ENCODE results near the gene SAXO2.
"Not testable (repeated sequence)": the region's sequence is repeated elsewhere in the genome, so short reads cannot be mapped to it uniquely, and the experiment has no call there.

The SAXO2 gene

DNA sequence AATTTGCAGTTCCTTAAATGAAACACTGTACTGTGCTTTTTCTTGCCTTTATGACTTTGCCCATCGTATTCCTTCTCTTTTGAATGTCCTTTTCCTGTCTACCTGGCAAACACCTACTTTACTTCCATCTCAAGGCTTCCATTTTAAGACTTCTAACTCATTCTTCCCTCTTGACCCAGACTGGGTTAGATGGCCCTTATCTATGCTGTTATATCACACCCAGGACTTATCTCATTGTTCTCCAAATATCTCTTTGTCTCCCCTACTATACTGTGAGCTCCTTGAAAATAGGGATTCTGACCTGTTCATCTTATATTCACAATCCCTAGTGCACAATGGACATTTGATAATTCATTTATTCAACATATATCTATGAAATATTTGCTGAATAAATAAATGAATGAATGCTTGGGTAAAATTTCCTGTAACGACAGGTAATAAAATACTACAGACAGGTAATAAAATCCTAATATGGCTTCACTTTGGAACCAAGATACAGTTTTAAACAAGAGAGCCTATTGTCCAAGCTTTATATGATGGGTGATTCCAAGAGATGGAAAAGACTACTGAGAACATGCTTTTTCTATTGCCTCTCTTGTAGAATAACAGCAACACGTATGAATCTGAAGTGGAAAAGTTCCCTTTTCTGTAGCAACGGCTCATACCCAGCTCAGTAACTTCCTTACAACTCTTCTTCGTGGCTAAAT lies 22.8 kb upstream of the SAXO2 start:
- H3K9me3 ChIP-seq, result no peaks in the 10 kb centered on the region
- TF ChIP-seq, protein P1, sequence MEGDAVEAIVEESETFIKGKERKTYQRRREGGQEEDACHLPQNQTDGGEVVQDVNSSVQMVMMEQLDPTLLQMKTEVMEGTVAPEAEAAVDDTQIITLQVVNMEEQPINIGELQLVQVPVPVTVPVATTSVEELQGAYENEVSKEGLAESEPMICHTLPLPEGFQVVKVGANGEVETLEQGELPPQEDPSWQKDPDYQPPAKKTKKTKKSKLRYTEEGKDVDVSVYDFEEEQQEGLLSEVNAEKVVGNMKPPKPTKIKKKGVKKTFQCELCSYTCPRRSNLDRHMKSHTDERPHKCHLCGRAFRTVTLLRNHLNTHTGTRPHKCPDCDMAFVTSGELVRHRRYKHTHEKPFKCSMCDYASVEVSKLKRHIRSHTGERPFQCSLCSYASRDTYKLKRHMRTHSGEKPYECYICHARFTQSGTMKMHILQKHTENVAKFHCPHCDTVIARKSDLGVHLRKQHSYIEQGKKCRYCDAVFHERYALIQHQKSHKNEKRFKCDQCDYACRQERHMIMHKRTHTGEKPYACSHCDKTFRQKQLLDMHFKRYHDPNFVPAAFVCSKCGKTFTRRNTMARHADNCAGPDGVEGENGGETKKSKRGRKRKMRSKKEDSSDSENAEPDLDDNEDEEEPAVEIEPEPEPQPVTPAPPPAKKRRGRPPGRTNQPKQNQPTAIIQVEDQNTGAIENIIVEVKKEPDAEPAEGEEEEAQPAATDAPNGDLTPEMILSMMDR (IDR thresholded peaks at IDR 0.05), result no peak

GRCh38 chr15:82241836-82242499 lies 20.6 kb upstream of the SAXO2 start:
- H3K27ac ChIP-seq; H3K9me3 ChIP-seq; H3K27me3 ChIP-seq; H3K4me1 ChIP-seq; intact Hi-C loops (cut with DNase I; ENCODE audit: low total_unique reads); H3K4me3 ChIP-seq; DNase-seq: not testable (repeated sequence)
- peaks cover 19 to 43% (median 43%) of the 10 kb centered on the region in 3 donors for H3K36me3 ChIP-seq

More for the DNA sequence above, 22.8 kb upstream of the SAXO2 start:
- H3K4me1 ChIP-seq, result no peaks in the 10 kb centered on the region
- intact Hi-C loops (cut with DNase I; ENCODE audit: low total_unique reads), result no loop called here
- no peak for DNase-seq
- H3K27me3 ChIP-seq, result no peaks in the 10 kb centered on the region
- peaks cover 19 to 41% (median 35%) of the 10 kb centered on the region in 3 donors for H3K36me3 ChIP-seq
- H3K27ac ChIP-seq, result no peak overlapping the region
- no peak overlapping the region for H3K4me3 ChIP-seq

GRCh38 chr15:82243644-82244043 lies 19.0 kb upstream of the SAXO2 start:
- H3K4me3 ChIP-seq; intact Hi-C loops (cut with DNase I; ENCODE audit: low total_unique reads); DNase-seq; H3K4me1 ChIP-seq; H3K27ac ChIP-seq; H3K9me3 ChIP-seq; H3K27me3 ChIP-seq: not testable (repeated sequence)
- H3K36me3 ChIP-seq, result peaks cover 19 to 42% (median 33%) of the 10 kb centered on the region in 3 donors

DNA sequence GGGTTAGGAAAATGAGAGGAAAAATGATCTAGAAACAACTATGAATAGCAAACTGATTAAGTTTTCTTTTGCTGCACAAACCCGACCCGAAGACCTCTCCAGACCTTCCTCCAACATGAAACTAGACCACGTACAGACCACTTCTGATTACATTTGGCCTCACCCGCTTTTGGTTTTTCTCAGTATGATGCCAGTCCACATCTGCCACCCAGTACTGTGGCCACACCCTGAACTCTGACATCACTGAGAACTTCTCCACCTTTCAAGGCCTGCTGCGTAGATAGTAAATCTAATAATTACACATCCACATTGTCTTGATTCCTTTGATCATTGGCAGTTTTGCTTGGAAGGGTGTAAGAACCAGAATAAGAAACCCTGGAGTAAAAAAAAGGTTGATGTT lies 16.7 kb upstream of the SAXO2 start:
- H3K4me3 ChIP-seq; H3K9me3 ChIP-seq; DNase-seq; H3K27ac ChIP-seq; intact Hi-C loops (cut with DNase I; ENCODE audit: low total_unique reads); H3K4me1 ChIP-seq; H3K27me3 ChIP-seq: not testable (repeated sequence)
- peaks cover 0 to 23% (median 13%) of the 10 kb centered on the region in 3 donors for H3K36me3 ChIP-seq

- H3K4me1 ChIP-seq; H3K27me3 ChIP-seq; DNase-seq; H3K4me3 ChIP-seq; H3K27ac ChIP-seq; H3K9me3 ChIP-seq; intact Hi-C loops (cut with DNase I; ENCODE audit: low total_unique reads): not testable (repeated sequence)
- H3K36me3 ChIP-seq, result peaks cover 0 to 22% (median 13%) of the 10 kb centered on the region in 3 donors
These were observed 14.4 kb upstream of the SAXO2 start for GRCh38 chr15:82248261-82248660.

DNA sequence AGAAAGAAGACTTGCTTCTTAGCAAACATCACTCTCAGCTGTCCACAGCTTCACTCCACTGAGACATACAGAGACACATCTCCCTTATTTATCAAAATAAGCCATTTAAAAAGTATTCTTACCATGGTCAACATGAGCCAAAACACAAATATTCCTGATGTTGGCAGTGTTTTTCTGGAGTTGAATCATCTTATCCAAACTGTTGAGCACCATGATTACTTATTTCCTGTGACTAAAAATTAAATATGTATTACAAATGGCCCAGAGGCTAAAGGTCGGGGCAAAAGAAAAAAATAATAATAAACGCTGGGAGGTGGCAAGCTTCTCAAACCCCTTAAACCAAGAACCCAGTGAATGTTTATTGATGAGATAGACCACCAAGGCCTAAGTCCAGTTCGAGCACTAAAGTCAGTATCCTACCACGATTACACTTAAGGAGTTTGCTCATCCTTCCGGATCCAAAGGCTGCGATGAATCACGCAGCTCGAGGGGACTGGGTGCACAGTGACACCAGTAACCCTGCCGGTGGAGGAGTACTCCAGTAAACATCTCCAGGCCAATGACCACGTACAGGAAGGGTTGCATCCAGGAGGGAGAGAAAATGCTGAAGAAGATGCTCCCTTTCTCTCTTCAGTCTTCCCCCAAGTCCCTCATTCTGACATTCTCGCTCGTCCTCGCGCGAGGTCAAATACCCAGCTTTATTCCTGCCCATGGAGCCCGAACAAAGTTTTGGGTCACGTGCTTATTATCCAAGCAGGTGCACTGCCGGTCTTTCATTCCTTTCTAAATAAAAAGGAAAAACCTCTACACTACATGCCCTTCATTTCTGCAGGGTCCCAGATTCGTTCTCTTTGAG lies 824 bp upstream of the SAXO2 start:
- intact Hi-C loops (cut with DNase I; ENCODE audit: low total_unique reads); H3K9me3 ChIP-seq; DNase-seq; H3K27me3 ChIP-seq: not testable (repeated sequence)
- peaks cover 0 to 24% (median 10%) of the 10 kb centered on the region in 4 donors for H3K4me1 ChIP-seq
- peak overlapping the region; percentile 79 to 94 for H3K4me3 ChIP-seq
- H3K36me3 ChIP-seq, result peaks cover 8 to 12% (median 11%) of the 10 kb centered on the region in 3 donors
- peak overlapping the region; percentile 70 to 76 for H3K27ac ChIP-seq

GRCh38 chr15:82263350-82263749 lies 732 bp downstream of the SAXO2 start:
- Histone ChIP-seq H3K9me3 (no peaks in the 10 kb centered on the region), H3K4me1 (peaks cover 0 to 24% (median 10%) of the 10 kb centered on the region in 4 donors), H3K27me3 (no peaks in the 10 kb centered on the region), H3K4me3 (peak overlapping the region; percentile 79 to 94), H3K36me3 (peaks cover 4 to 7% (median 5%) of the 10 kb centered on the region in 3 donors), H3K27ac (no peak overlapping the region)
- DNase-seq, result no peak
- intact Hi-C loops (cut with DNase I; ENCODE audit: low total_unique reads), result no loop called here
- TF ChIP-seq, protein P1 (IDR thresholded peaks at IDR 0.05), result no peak

- H3K27me3 ChIP-seq; H3K9me3 ChIP-seq; intact Hi-C loops (cut with DNase I; ENCODE audit: low total_unique reads); H3K27ac ChIP-seq; H3K4me1 ChIP-seq; H3K36me3 ChIP-seq; H3K4me3 ChIP-seq; DNase-seq: not testable (repeated sequence)
These were observed 4.5 kb downstream of the SAXO2 start for GRCh38 chr15:82267137-82267536.

DNA sequence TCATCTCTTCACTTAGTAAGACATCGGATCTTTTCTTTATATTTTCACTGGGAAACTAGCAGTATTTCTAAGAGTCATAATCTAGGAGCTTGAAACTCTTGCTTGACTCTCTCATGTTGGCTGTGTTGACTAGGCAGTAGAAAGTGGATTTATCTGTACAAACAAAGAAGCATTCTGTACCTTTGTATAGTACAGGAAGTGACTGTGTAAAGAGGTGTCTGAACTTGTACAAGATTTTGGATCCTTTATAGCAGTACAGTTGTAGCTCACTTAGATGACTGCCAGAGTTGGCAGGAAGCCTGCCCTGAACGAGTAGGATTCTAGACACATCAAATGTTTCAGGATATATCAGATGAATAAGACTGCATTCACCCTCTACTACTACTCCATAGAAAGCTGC lies 5.8 kb downstream of the SAXO2 start:
- H3K4me1 ChIP-seq; H3K27me3 ChIP-seq; DNase-seq; H3K9me3 ChIP-seq; intact Hi-C loops (cut with DNase I; ENCODE audit: low total_unique reads); H3K36me3 ChIP-seq; H3K4me3 ChIP-seq; H3K27ac ChIP-seq: not testable (repeated sequence)
